ENCODE measurements around the gene PDE8A. TPM values are rescaled to one million over a fixed set of nuclear protein-coding genes. Genes with fewer than 3 reads are reported as not detected.

Gene PDE8A
- total RNA-seq, 2 donors from 2014 or later: 63.3 to 85.3 TPM

- Histone ChIP-seq H3K9ac (ENCODE audit: low read depth in 2 of 2, low read length in 2 of 2) (no peak overlapping the region), H3K27ac (no peak overlapping the region), H3K4me3 (no peak overlapping the region), H3K4me1 (no peaks in the 10 kb centered on the region), H3K9me3 (no peaks in the 10 kb centered on the region), H3K36me3 (no peaks in the 10 kb centered on the region), H3K27me3 (no peaks in the 10 kb centered on the region)
- intact Hi-C loops (cut with DNase I): no loop called here
- TF ChIP-seq CTCF (IDR thresholded peaks at IDR 0.05): no peak
- no peak for DNase-seq
These were observed 138.9 kb downstream of the PDE8A start for GRCh38 chr15:85120351-85121113.

DNA sequence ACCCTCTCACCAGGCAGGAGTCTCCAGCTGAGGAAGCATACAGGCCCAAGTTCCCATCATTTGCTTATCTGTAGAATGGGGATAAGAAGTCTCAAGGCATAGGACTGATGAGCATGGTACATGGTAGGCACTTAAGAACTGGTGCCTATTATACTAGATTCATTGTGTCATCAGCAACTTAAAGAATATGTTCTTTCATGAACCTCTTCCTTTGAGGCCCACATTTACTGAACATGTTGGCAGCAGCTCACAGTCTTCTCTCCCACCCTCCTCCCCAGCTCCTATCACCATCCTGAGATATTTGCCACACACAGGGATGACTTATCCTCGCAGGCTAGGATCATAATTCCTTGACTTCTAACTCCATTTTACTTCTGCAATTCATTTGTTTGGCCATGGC is 142.5 kb downstream of the PDE8A start:
- no peak overlapping the region for H3K9ac ChIP-seq (ENCODE audit: low read depth in 2 of 2, low read length in 2 of 2)
- TF ChIP-seq CTCF (IDR thresholded peaks at IDR 0.05): no peak
- no peaks in the 10 kb centered on the region for H3K36me3 ChIP-seq
- no peak overlapping the region for H3K27ac ChIP-seq
- no peak overlapping the region for H3K4me3 ChIP-seq
- no peaks in the 10 kb centered on the region for H3K27me3 ChIP-seq
- intact Hi-C loops (cut with DNase I): no loop called here
- H3K9me3 ChIP-seq: no peaks in the 10 kb centered on the region
- no peak for DNase-seq
- no peaks in the 10 kb centered on the region for H3K4me1 ChIP-seq

- intact Hi-C loops (cut with DNase I): no loop called here
- Histone ChIP-seq H3K9me3 (no peaks in the 10 kb centered on the region), H3K27ac (no peak overlapping the region), H3K4me3 (no peak overlapping the region), H3K9ac (ENCODE audit: low read depth in 2 of 2, low read length in 2 of 2) (no peak overlapping the region), H3K27me3 (no peaks in the 10 kb centered on the region), H3K4me1 (no peaks in the 10 kb centered on the region), H3K36me3 (no peaks in the 10 kb centered on the region)
- no peak for TF ChIP-seq CTCF (IDR thresholded peaks at IDR 0.05)
- no peak for DNase-seq
These were observed 143.5 kb downstream of the PDE8A start for GRCh38 chr15:85125056-85125661.

DNA sequence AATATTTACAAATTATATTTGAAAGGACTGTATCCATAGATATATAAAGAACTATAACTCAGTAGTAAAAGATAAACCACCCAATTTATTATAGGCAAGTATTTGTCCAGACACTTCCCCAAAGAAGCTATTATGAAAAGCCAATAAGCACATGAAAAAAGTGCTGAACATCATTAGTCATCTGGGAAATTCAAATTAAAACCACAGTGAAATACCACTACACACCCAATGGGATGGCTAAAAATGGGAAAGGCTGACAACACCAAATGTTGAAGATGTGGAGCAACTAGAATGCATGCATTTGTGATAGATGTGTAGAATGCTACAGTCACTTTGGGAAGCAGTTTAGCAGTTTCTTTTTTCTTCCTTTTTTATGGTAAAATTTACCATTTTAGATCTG is 147.0 kb downstream of the PDE8A start:
- Histone ChIP-seq H3K27me3 (no peaks in the 10 kb centered on the region), H3K27ac (no peak overlapping the region), H3K9me3 (no peaks in the 10 kb centered on the region), H3K9ac (ENCODE audit: low read depth in 2 of 2, low read length in 2 of 2) (no peak overlapping the region), H3K36me3 (no peaks in the 10 kb centered on the region), H3K4me1 (no peaks in the 10 kb centered on the region), H3K4me3 (no peak overlapping the region)
- no peak for DNase-seq
- no peak for TF ChIP-seq CTCF (IDR thresholded peaks at IDR 0.05)
- intact Hi-C loops (cut with DNase I): no loop called here

DNA sequence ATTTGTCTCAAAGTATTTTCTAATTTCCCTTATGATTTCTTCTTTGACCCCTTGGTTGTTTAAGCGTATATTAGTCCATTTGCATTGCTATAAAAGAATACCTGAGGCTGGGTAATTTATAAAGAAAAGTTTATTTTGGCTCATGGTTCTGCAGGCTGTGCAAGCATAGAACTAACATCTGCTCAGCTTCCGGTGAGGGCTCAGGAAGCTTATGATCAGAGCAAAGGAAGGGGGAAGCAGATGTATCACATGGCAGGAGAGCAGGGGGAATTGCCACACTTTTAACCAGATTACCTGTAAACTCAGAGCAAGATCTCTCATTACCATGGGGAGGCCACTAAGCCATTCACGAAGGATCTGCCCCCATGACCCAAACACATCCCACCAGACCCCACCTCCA is 148.2 kb downstream of the PDE8A start:
- DNase-seq: no peak
- H3K4me1 ChIP-seq: no peaks in the 10 kb centered on the region
- no peak overlapping the region for H3K9ac ChIP-seq (ENCODE audit: low read depth in 2 of 2, low read length in 2 of 2)
- H3K27me3 ChIP-seq: no peaks in the 10 kb centered on the region
- H3K36me3 ChIP-seq: no peaks in the 10 kb centered on the region
- no peak overlapping the region for H3K4me3 ChIP-seq
- no peak for TF ChIP-seq CTCF (IDR thresholded peaks at IDR 0.05)
- no peaks in the 10 kb centered on the region for H3K9me3 ChIP-seq
- intact Hi-C loops (cut with DNase I): no loop called here
- no peak overlapping the region for H3K27ac ChIP-seq
